ENCODE data around the gene C2orf68.
"Not testable (repeated sequence)": the region's sequence is repeated elsewhere in the genome, so short reads cannot be mapped to it uniquely, and the experiment has no call there.

Gene C2orf68

DNA sequence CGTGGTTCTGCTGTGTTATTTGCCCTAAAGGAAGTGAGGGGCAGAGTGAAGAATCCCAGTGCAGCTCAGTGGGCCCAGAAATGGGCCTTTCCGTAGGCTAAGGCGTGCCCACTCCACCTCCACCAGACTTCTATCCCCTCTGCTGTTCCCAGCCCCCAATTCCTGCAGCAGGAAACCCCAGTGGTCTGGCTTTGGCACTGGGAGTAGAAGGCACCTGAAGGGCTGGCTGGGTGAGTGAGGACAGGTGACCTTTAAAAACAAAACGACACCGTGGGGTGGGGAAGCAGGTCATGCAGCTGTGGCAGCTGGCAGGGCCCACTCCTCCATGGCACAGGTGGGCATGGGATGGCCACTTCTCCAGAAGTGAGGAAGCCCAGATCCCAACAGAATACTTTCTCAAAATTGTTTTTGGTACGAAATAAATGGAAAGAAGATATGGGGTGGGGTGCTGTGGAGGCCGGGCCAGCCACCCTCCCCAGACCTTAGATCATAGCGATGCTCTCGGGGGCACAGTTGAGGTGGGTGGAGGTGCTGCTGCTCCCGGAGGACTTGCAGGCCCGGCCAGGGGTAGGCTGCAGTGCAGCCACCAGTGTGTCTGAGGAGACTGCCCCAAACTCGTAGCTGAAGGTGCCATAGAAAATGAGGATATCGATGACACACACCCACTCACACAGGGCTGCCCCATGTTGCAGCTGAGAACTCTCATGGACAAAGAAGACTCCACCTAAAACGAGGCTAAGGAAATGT, 13.1 kb downstream of the C2orf68 start:
- no peak for DNase-seq

- no peak for DNase-seq
Measured at GRCh38 chr2:85597241-85597640, 14.6 kb downstream of the C2orf68 start.

- no peak for DNase-seq
Measured at GRCh38 chr2:85596486-85597143, 15.3 kb downstream of the C2orf68 start.

GRCh38 chr2:85596026-85596333, 15.9 kb downstream of the C2orf68 start:
- no peak for DNase-seq

DNA sequence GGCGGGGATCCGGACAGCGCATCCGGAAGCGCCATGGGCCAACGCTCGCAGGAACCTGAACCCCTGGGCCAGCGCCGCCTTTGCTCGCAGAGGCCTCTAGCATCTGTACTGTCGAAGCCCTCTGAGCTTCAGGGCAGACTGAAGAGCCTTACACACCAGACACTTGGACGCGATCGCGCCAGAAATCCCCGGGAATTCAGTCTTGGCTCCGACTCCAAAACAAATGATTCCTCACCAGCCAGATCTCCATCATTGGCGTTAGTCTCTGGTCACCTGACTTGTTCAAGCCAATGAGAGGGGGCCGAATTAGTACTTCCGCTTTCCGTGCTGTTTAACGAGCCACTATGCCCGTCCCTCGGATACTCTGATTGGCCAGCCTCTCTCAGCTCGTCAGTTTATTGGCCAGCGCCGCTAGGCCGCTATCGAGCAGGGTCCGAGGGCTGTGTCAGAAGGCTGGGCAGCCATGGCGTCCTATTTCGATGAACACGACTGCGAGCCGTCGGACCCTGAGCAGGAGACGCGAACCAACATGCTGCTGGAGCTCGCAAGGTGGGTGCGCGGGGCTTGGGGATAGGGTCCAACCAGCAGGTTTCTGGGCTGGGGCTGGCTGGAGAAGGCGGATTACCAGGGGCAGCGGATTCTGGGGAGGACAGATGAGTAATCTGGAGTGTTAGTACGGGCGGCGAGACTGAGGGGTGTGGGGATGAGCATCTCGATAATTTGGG, 16.4 kb downstream of the C2orf68 start, which contains the start of gene RNF181:
TSS of gene RNF181 (plus strand) at position 445 of the 725 bp plus-strand sequence. CDS start at position 464, 19 bp downstream.
- DNase-seq: peak; percentile 90

DNA sequence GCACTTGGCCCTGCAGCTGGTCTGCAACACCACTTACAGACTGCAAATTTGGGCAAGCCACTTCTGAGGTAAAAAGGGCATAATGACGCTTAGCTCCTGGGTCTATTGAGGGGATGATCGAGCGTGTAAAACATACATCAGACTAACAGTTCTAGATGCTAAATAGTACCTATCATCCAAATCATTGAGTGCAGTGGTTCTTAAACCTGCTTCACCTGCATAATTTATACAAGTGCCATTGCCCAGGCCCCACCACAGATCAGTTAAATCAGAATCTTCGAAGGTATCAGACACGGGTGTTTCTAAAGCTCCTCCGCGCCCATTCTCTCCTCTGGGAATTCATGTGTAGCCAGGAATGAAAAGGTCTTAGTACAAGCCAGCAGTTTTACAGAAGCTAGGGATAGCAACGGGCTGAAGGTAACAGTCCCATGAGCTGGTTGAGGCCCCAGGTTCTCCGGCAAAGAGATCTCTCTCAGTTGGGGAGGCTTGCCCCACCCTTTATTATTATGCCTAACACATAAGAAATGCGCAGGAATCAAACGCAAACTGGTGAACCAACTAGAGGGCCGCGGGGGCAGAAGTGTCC, 17.1 kb downstream of the C2orf68 start:
- no peak for DNase-seq

DNA sequence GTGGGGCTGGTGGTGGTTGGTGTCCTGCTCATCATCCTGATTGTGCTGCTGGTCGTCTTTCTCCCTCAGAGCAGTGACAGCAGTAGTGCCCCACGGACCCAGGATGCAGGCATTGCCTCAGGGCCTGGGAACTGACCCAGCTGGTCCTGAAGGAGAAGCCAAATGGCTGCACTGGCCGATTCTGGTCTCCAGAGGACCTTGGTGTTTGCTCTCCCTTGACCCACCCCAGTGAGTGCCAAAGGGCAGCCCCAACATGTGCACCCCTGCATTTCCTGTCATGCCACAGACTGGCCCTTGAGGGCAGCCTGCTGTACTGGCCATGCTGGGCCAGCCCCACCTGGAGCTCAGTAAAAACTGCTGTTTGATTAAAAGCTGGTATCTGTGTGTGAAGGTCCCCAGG, 18.8 kb downstream of the C2orf68 start:
- no peak for DNase-seq

- not testable (repeated sequence) for DNase-seq
Measured at GRCh38 chr2:85592299-85592698, 19.6 kb downstream of the C2orf68 start.

DNA sequence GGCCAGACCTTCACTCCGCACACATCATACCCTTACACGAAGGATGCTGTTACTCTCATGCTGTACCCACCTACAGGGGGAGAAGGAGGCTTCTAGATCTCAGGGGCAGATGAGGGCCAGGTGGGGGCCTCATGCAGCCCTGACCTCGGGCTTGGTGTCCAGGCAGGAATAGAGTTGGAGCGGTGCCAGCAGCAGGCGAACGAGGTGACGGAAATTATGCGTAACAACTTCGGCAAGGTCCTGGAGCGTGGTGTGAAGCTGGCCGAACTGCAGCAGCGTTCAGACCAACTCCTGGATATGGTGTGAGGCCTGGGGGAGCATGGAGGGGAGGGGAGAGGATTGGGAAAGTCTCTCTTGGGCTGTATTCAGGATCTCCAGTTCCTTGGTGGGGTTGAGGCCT, 20.3 kb downstream of the C2orf68 start:
- DNase-seq: no peak

DNA sequence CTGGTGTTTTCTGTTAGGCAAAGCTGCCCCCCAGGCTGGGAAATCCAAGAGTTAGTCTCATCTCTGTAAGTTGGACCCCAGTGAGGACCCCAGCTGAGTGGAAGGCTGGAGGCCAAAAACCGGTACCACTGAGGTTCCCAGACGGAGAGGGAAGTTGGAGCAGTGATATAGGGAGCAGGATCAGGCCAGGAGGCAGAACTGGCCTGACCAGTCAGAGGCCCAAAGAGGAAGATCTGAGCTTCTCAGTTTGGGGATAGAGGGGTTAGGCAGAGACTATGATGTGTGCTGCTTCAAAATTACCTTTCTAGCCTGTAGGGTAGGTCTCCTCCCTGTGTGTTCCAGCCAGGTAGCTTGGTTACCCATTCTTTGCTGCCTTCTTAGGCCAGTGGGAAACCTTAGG, 20.9 kb downstream of the C2orf68 start:
- DNase-seq: no peak

DNA sequence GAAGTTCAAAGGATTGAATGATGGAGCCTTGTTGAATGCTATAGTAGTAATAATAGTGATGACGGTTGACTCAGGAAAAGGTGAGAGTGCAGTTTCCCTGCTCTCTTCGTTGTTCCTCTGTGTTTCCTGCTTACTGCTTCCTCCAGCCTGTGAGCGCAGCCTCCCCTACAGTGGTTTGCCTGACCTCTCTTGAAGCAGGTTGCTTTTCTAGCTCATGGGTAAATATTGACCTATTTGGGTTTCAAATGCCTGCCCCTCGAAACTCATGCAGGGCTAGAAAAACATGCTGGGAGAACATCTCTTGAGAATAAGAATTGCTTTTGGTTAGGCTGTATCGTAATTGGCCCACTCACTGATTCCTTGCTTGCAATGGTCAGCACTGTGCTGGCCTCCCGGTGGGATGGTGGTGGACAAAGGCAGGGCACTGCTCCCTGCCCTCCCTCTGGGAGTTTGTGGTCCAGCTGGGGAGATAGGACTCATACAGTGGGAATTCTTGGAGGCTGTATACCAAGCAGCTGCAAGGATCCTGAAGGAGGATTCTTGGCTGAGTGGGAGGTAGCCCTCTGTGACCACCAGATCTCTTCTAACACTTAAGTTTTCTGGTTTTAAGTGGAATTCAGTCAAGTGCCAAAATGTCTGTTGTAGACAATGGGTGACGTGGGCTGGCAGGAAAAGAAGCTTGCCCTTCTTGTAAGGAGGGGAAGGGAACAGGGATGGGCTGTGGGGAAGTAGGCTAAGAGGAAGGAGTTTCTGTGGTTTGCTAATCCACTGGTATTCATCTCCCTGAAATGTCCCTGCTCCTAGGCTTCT, 21.7 kb downstream of the C2orf68 start:
- no peak for DNase-seq

DNA sequence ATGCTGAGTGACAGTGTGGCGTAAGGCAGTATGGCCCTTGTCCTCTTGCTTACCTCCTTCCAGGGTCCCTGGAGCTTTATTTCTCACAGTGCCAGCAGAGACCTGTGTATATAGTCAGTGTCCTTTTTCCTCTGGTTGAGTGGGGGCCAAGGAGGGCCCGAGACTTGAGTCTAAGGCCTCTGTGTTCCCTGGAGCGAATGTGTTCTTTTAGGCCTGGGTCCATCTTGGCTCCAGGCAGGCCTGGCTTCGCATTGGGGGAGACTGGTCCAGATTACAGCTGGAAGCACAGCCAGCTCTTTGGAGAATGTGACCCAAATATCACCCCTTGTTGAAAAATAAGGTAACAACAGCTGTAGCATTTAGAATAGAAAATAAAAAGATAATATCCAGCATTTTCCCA, 22.7 kb downstream of the C2orf68 start:
- no peak for DNase-seq

DNA sequence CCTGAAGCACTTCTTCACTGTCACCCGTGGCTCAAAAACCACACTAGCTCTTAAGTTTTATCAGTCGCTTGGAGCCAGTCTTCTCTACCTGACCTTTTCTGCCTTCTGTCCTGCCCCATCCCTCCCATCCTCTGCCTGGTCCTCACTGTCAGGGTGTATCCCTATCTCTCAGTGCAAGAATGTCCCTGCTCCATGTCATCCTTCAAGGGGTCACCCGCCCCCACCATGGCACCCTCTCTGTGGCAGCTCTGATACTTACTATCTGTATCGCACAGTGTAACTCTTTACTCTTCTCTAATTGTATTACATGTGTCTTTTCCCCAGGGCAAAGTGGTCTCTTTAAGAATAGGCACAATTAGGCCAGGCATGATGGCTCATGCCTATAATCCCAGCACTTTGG, 23.2 kb downstream of the C2orf68 start:
- DNase-seq: no peak

- no peak for DNase-seq
Measured at GRCh38 chr2:85588236-85588635, 23.6 kb downstream of the C2orf68 start.

DNA sequence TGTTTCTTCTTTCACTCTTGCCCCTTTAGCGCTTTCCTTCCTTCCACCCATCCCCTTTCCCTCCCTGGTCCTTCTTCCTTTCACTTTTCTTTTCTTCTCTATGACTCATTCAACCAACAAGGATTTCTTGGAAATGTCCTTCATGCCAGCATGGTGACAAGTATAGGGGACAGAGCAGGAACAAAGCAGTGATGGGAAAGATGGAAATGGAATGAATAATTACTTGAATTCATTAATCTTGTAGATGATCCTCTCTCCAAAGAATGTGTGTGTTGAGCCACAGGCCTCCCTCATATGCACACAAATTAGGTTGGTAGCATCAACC, 26.1 kb downstream of the C2orf68 start:
- DNase-seq: no peak

DNA sequence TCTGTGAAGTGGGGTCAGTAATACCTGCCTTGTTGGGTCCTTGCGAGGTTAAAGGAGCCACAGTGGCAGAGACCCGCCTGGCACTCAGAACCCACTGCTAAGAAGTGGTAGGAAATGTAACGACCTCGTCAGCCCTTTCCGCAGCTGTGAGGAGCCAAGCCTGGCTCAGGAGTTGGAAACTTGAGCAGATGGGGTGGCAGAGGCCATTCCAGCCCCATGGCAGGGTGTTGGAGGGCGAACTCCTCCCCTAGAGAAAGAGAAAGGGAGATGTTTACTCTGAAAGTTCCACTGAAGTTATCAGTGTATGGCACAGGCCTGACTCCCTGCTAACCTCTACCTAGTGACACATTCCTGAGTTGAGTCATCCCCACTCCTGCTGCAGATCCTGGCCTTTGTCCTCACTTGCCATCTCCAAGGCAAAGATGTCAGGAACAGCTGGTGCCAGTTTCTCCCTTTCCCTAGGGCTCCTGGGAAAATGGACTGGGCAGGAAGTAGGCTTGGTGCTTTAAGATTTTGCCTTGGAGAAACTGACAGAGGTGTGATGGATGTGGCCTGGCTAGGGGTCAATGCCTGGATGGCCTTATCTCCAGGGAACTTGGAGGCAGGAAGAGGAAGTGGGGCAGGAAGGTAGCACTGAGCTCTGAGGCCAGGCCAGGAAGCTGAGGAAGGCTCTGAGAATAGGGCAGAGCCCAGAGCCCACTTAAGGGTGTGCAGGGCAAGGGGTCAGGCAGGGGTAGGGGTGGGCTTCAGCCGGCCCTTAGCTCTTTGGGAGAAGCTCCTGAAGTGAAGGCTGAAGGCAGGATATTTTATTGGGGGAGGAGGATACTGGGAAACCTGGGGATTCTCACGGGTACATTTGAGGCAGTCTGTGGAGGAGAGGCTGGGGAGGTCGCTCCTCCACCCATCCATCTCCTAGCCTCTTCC, 26.7 kb downstream of the C2orf68 start:
- DNase-seq: no peak

GRCh38 chr2:85584354-85584856, 27.5 kb downstream of the C2orf68 start, which contains the start of gene VAMP5:
VAMP5 (plus strand) TSS chr2:85584431; CDS start chr2:85584491, 60 bp downstream.
- DNase-seq: peak; percentile 67

GRCh38 chr2:85583667-85584353, 28.1 kb downstream of the C2orf68 start:
- DNase-seq: peak; percentile 48

DNA sequence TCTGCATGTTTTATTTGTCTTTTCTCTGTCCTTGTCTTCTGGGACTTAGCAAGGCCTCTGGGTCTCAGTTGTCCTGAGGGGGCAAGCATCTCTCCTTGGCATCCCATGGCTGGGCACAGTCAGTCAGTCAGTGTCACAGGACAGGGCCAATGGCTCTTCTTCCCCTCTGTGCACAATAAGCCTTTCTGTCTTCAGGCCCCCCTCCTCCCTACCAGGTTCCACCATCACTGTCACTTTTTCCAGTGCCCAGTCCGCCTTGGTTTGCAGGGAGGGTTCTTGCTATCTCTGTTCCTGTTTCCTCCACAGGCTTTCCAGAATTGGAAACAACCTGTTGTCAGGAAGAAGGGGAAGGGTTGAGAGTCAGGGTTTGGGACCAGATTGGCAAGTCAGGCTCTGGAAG, 29.4 kb downstream of the C2orf68 start:
- DNase-seq: no peak

GRCh38 chr2:85580206-85580605, 31.7 kb downstream of the C2orf68 start:
- no peak for DNase-seq
